AG08395 (cell line): ENCODE results near the gene FBF1.
"Not testable (repeated sequence)": the region's sequence is repeated elsewhere in the genome, so short reads cannot be mapped to it uniquely, and the experiment has no call there.

Source experiments
- DNase-seq: peaks from one replicate; pipeline ENCODE4 v3.0.0; 2012; ENCODE audit warnings: mixed read lengths, low spot score

FBF1 gene

GRCh38 chr17:75940727-75941441 lies at the start of gene FBF1:
Gene FBF1 (minus strand): TSS chr17:75941042. CDS start chr17:75938149, 2,893 bp downstream.
- peak; percentile 99 for DNase-seq

GRCh38 chr17:75987041-75987440 lies 46.2 kb upstream of the FBF1 start:
- no peak for DNase-seq

- no peak for DNase-seq
These were observed 45.1 kb upstream of the FBF1 start for GRCh38 chr17:75985986-75986385.

- DNase-seq: no peak
These were observed 42.8 kb upstream of the FBF1 start for GRCh38 chr17:75983501-75984181.

GRCh38 chr17:75981019-75981615 lies 40.3 kb upstream of the FBF1 start:
- no peak for DNase-seq

GRCh38 chr17:75980188-75981018 lies 39.6 kb upstream of the FBF1 start:
- DNase-seq: no peak

GRCh38 chr17:75979705-75980187 lies 38.9 kb upstream of the FBF1 start:
- DNase-seq: peak; percentile 26

- DNase-seq: peak; percentile 94
These were observed 38.3 kb upstream of the FBF1 start, which contains the start of the genes ACOX1 and TEN1 for GRCh38 chr17:75978938-75979704. Gene ACOX1 (minus strand): TSS chr17:75979166. CDS start chr17:75979073, 93 bp downstream. Gene TEN1 (plus strand): TSS chr17:75979240. CDS start chr17:75986193, 6,953 bp downstream.

- DNase-seq: no peak
These were observed 35.5 kb upstream of the FBF1 start for GRCh38 chr17:75976175-75976848.

GRCh38 chr17:75975757-75976174 lies 34.9 kb upstream of the FBF1 start:
- no peak for DNase-seq

GRCh38 chr17:75975187-75975586 lies 34.3 kb upstream of the FBF1 start:
- not testable (repeated sequence) for DNase-seq

GRCh38 chr17:75970626-75971025 lies 29.8 kb upstream of the FBF1 start:
- DNase-seq: no peak

- peak; percentile 32 for DNase-seq
These were observed 29.2 kb upstream of the FBF1 start for GRCh38 chr17:75970011-75970523.

- DNase-seq: not testable (repeated sequence)
These were observed 28.2 kb upstream of the FBF1 start for GRCh38 chr17:75969044-75969443.

GRCh38 chr17:75965468-75965867 lies 24.6 kb upstream of the FBF1 start:
- DNase-seq: no peak

- DNase-seq: no peak
These were observed 19.1 kb upstream of the FBF1 start for GRCh38 chr17:75959839-75960511.

GRCh38 chr17:75959051-75959838 lies 18.4 kb upstream of the FBF1 start:
- DNase-seq: no peak

- DNase-seq: no peak
These were observed 10.2 kb upstream of the FBF1 start for GRCh38 chr17:75950855-75951554.
